ENCODE data around the gene COQ3.
"Not testable (repeated sequence)": the region's sequence is repeated elsewhere in the genome, so short reads cannot be mapped to it uniquely, and the experiment has no call there.

The COQ3 gene

GRCh38 chr6:99378636-99379035 is 15.4 kb downstream of the COQ3 start:
- DNase-seq, result no peak

- DNase-seq, result no peak
These were observed 24.5 kb downstream of the COQ3 start for GRCh38 chr6:99369533-99369932.

- DNase-seq, result no peak
These were observed 27.1 kb downstream of the COQ3 start for GRCh38 chr6:99366852-99367251.

GRCh38 chr6:99364026-99364425 is 30.0 kb downstream of the COQ3 start:
- no peak for DNase-seq

GRCh38 chr6:99362678-99363268 is 31.2 kb downstream of the COQ3 start:
- no peak for DNase-seq

- DNase-seq, result no peak
These were observed 34.2 kb downstream of the COQ3 start for GRCh38 chr6:99359800-99360199.

GRCh38 chr6:99356641-99357040 is 37.4 kb downstream of the COQ3 start:
- no peak for DNase-seq

GRCh38 chr6:99354983-99355382 is 39.0 kb downstream of the COQ3 start:
- DNase-seq, result no peak

- no peak for DNase-seq
These were observed 40.9 kb downstream of the COQ3 start for GRCh38 chr6:99353126-99353525.

- no peak for DNase-seq
These were observed 43.4 kb downstream of the COQ3 start for GRCh38 chr6:99350573-99350972.

GRCh38 chr6:99349171-99350141 is 44.5 kb downstream of the COQ3 start, which contains the start of gene FAXC:
Gene FAXC, minus strand, starts transcription at chr6:99349674. Its CDS starts 302 bp downstream, at chr6:99349372.
- no peak for DNase-seq

GRCh38 chr6:99348288-99349170 is 45.5 kb downstream of the COQ3 start:
- no peak for DNase-seq

- no peak for DNase-seq
These were observed 46.2 kb downstream of the COQ3 start for GRCh38 chr6:99347804-99348203.

GRCh38 chr6:99346595-99346994 is 47.4 kb downstream of the COQ3 start:
- DNase-seq, result no peak

- no peak for DNase-seq
These were observed 48.8 kb downstream of the COQ3 start for GRCh38 chr6:99345164-99345563.

- no peak for DNase-seq
These were observed 49.7 kb downstream of the COQ3 start for GRCh38 chr6:99344289-99344688.

- DNase-seq, result no peak
These were observed 52.0 kb downstream of the COQ3 start for GRCh38 chr6:99341862-99342455.

GRCh38 chr6:99338188-99338587 is 55.8 kb downstream of the COQ3 start:
- DNase-seq, result no peak

GRCh38 chr6:99335298-99335697 is 58.7 kb downstream of the COQ3 start:
- DNase-seq, result not testable (repeated sequence)

- no peak for DNase-seq
These were observed 59.4 kb downstream of the COQ3 start for GRCh38 chr6:99334526-99335127.

GRCh38 chr6:99333068-99333467 is 60.9 kb downstream of the COQ3 start:
- DNase-seq, result no peak

GRCh38 chr6:99331531-99331930 is 62.5 kb downstream of the COQ3 start:
- DNase-seq, result no peak
